ENCODE data around the gene RCC2.

DNA sequence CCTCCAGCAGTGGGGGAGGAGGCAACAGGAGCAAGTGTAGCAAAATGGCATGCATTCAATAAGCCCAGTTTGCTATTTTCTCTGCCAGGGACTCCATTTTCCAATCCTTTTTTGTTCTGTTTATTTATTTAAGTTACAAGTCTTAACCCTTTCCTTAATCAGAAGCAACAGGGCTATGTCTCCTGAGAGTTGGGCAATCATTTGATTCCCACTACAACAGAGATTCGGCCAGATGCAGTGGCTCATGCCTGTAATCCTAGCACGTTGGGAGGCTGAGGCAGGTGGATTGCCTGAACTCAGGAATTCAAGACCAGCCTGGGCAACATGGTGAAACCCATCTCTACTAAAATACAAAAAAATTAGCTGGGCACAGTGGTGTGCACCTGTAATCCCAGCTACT, 25.5 kb downstream of the RCC2 start:
- TF ChIP-seq, protein P1, sequence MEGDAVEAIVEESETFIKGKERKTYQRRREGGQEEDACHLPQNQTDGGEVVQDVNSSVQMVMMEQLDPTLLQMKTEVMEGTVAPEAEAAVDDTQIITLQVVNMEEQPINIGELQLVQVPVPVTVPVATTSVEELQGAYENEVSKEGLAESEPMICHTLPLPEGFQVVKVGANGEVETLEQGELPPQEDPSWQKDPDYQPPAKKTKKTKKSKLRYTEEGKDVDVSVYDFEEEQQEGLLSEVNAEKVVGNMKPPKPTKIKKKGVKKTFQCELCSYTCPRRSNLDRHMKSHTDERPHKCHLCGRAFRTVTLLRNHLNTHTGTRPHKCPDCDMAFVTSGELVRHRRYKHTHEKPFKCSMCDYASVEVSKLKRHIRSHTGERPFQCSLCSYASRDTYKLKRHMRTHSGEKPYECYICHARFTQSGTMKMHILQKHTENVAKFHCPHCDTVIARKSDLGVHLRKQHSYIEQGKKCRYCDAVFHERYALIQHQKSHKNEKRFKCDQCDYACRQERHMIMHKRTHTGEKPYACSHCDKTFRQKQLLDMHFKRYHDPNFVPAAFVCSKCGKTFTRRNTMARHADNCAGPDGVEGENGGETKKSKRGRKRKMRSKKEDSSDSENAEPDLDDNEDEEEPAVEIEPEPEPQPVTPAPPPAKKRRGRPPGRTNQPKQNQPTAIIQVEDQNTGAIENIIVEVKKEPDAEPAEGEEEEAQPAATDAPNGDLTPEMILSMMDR (IDR thresholded peaks at IDR 0.05 in 4 of 5, conservative IDR thresholded peaks at IDR 0.05 in 1 of 5), result no peak
- no peak for TF ChIP-seq POLR2A (IDR thresholded peaks at IDR 0.05)

All from gastrocnemius medialis (tissue), 4 donors.